OCI-LY7 (cell line): ENCODE data around the gene AUP1. TPM values are rescaled to one million over a fixed set of nuclear protein-coding genes. Genes with fewer than 3 reads are reported as not detected.

ENCODE experiments used
- BruUV-seq: library from RNA; stranded (reverse); fragments of 400-500 nt; replicated peaks from 2 replicates; lab custom pipeline; 2021; lab: Mats Ljungman, UMichigan
- CTCF ChIA-PET: fragments of 300-600 bp; sonication (Branson Sonifier 250); formaldehyde crosslinking; loops from one replicate; lab custom pipeline; 2022; ENCODE audit warnings: antibody characterized with exemption; ENCODE audit not compliant: unreplicated experiment; lab: Charles Lee
- POLR2A ChIA-PET: fragments of 300-600 bp; sonication (Branson Sonifier 250); formaldehyde crosslinking; loops from one replicate; lab custom pipeline; 2022; ENCODE audit warnings: antibody characterized with exemption; lab: Charles Lee
- DNase-seq: peaks from one replicate; pipeline ENCODE4 v3.0.0-alpha.2; 2015; ENCODE audit warnings: low spot score
- H2AFZ ChIP-seq: fragments of 200-600 bp; sonication (generic), shearing (Covaris generic); 2 replicates; pipeline ENCODE4 v1.6.1; 2014; ENCODE audit warnings: mild to moderate bottlenecking, antibody characterized with exemption, low read length, moderate library complexity
- H3K27ac ChIP-seq: fragments of 200-600 bp; sonication (generic); 2 replicates; pipeline ENCODE4 v1.5.1; 2014; ENCODE audit warnings: mixed run types, low read depth, mild to moderate bottlenecking, moderate library complexity, low read length, inconsistent platforms; ENCODE audit not compliant: poor library complexity, severe bottlenecking
- H3K36me3 ChIP-seq: fragments of 200-600 bp; sonication (generic); 2 replicates; pipeline ENCODE4 v1.6.1; 2014; ENCODE audit warnings: mild to moderate bottlenecking, antibody characterized with exemption, low read length, moderate library complexity, mixed read lengths; ENCODE audit not compliant: insufficient read depth
- H3K4me1 ChIP-seq: fragments of 200-600 bp; sonication (generic); 2 replicates; pipeline ENCODE4 v1.5.1; 2014; ENCODE audit warnings: mild to moderate bottlenecking, low read length; ENCODE audit not compliant: insufficient read depth, poor library complexity, severe bottlenecking
- H3K4me2 ChIP-seq: fragments of 200-600 bp; sonication (generic); 2 replicates; pipeline ENCODE4 v1.6.1; 2014; ENCODE audit warnings: mild to moderate bottlenecking, low read length
- H3K4me3 ChIP-seq: fragments of 200-600 bp; sonication (generic); 2 replicates; pipeline ENCODE4 v1.5.1; 2014; ENCODE audit warnings: mild to moderate bottlenecking, low read depth, low read length; ENCODE audit not compliant: poor library complexity, severe bottlenecking
- H3K79me2 ChIP-seq: fragments of 200-600 bp; sonication (generic); 2 replicates; pipeline ENCODE4 v1.6.1; 2016; ENCODE audit warnings: low read depth, mild to moderate bottlenecking, low read length, moderate library complexity, mixed read lengths; ENCODE audit not compliant: insufficient read depth
- H3K9me2 ChIP-seq: fragments of 200-600 bp; sonication (generic); 2 replicates; pipeline ENCODE4 v1.6.1; 2016; ENCODE audit warnings: mild to moderate bottlenecking, low read length, mixed read lengths; ENCODE audit not compliant: insufficient read depth
- H3K9me3 ChIP-seq: fragments of 200-600 bp; sonication (generic); 2 replicates; pipeline ENCODE4 v1.6.1; 2014; ENCODE audit warnings: mild to moderate bottlenecking, mixed run types, low read length, mixed read lengths
- H4K20me1 ChIP-seq: fragments of 200-600 bp; sonication (generic); 2 replicates; pipeline ENCODE4 v1.6.1; 2014; ENCODE audit warnings: mild to moderate bottlenecking, antibody characterized with exemption, low read length, moderate library complexity, mixed read lengths; ENCODE audit not compliant: insufficient read depth
- CTCF ChIP-seq: fragments of 200-600 bp; sonication (generic); conservative IDR thresholded peaks from 2 replicates; pipeline ENCODE4 v1.5.1; 2014; ENCODE audit warnings: mild to moderate bottlenecking, antibody characterized with exemption, low read length, moderate library complexity, mixed read lengths
- EZH2phosphoT487 ChIP-seq: fragments of 200-600 bp; sonication (generic); IDR thresholded peaks from 2 replicates; pipeline ENCODE4 v1.6.1; 2018; ENCODE audit warnings: low read depth, borderline replicate concordance, mild to moderate bottlenecking, mixed run types, antibody characterized with exemption, low read length, moderate library complexity, mixed read lengths
- intact Hi-C: fragments of 100-400 bp; cut with micrococcal nuclease; formaldehyde crosslinking; loops from one replicate; pipeline ENCODE4 v1.10.0; 2022; ENCODE audit not compliant: unreplicated experiment
- total RNA-seq, 2 experiments: library from RNA; depleted of rRNA in 1 of 2; stranded (reverse); fragments of >200 nt in 1 of 2; shearing (Covaris generic) in 1 of 2; gene quantifications; 2 replicates each; pipeline ENCODE4 v1.2.3, GENCODE V29; 2014 to 2022

AUP1 gene
- total RNA-seq, 2 experiments from 2014 or later, result 121 to 188 TPM

GRCh38 chr2:74515981-74516633 lies 13.4 kb downstream of the AUP1 start:
- POLR2A ChIA-PET, result no interaction called here
- intact Hi-C loops, result no loop called here
- Histone ChIP-seq H3K79me2 (no peaks in the 10 kb centered on the region), H3K9me2 (no peaks in the 10 kb centered on the region), H3K4me1 (no peaks in the 10 kb centered on the region), H3K4me2 (no peak overlapping the region), H3K36me3 (no peaks in the 10 kb centered on the region), H3K4me3 (no peak overlapping the region), H4K20me1 (no peaks in the 10 kb centered on the region), H2AFZ (no peak overlapping the region), H3K9me3 (no peaks in the 10 kb centered on the region), H3K27ac (no peak overlapping the region)
- no peak for TF ChIP-seq EZH2phosphoT487
- TF ChIP-seq CTCF, result no peak
- CTCF ChIA-PET, result no interaction called here
- DNase-seq, result no peak
- no TSS peak for BruUV-seq

- Histone ChIP-seq H3K4me3 (no peak overlapping the region), H3K36me3 (no peaks in the 10 kb centered on the region), H3K4me1 (no peaks in the 10 kb centered on the region), H2AFZ (no peak overlapping the region), H4K20me1 (no peaks in the 10 kb centered on the region), H3K9me2 (no peaks in the 10 kb centered on the region), H3K4me2 (no peak overlapping the region), H3K9me3 (no peaks in the 10 kb centered on the region), H3K79me2 (no peaks in the 10 kb centered on the region), H3K27ac (no peak overlapping the region)
- intact Hi-C loops, result no loop called here
- BruUV-seq, result no TSS peak
- no peak for DNase-seq
- ChIA-PET CTCF (no interaction called here), POLR2A (no interaction called here)
- no peak for TF ChIP-seq CTCF
- no peak for TF ChIP-seq EZH2phosphoT487
These were observed 14.1 kb downstream of the AUP1 start for GRCh38 chr2:74515271-74515980.
